ENCODE results near the gene PACS1.

PACS1 gene

GRCh38 chr11:66050581-66051231 lies 19.4 kb upstream of the PACS1 start:
- no peak for DNase-seq

- DNase-seq = no peak
These were observed 18.7 kb upstream of the PACS1 start for GRCh38 chr11:66051371-66051765.

- peak; percentile 99 for DNase-seq
These were observed 18.1 kb upstream of the PACS1 start, which contains the start of gene SF3B2 for GRCh38 chr11:66051766-66052663. Gene SF3B2 (plus strand): TSS chr11:66052364. CDS start chr11:66052385, 21 bp downstream.

GRCh38 chr11:66052664-66052982 lies 17.4 kb upstream of the PACS1 start:
- no peak for DNase-seq

- DNase-seq = no peak
These were observed 15.1 kb upstream of the PACS1 start for GRCh38 chr11:66055021-66055420.

- no peak for DNase-seq
These were observed 13.6 kb upstream of the PACS1 start for GRCh38 chr11:66056501-66056900.

- DNase-seq = no peak
These were observed 9.9 kb upstream of the PACS1 start for GRCh38 chr11:66059966-66060680.

- DNase-seq = no peak
These were observed 8.8 kb upstream of the PACS1 start for GRCh38 chr11:66061268-66061667.

- no peak for DNase-seq
These were observed 7.7 kb upstream of the PACS1 start for GRCh38 chr11:66062408-66062807.

- no peak for DNase-seq
These were observed 6.2 kb upstream of the PACS1 start for GRCh38 chr11:66063900-66064299.

GRCh38 chr11:66064571-66064970 lies 5.5 kb upstream of the PACS1 start:
- DNase-seq = no peak

GRCh38 chr11:66066751-66067150 lies 3.3 kb upstream of the PACS1 start:
- no peak for DNase-seq

- no peak for DNase-seq
These were observed 2.4 kb upstream of the PACS1 start for GRCh38 chr11:66067640-66068039.

GRCh38 chr11:66068154-66068821 lies 1.8 kb upstream of the PACS1 start:
- peak; percentile 53 for DNase-seq

GRCh38 chr11:66068923-66069714 lies 953 bp upstream of the PACS1 start:
- no peak for DNase-seq

GRCh38 chr11:66070604-66071380 lies 720 bp downstream of the PACS1 start:
- DNase-seq = peak; percentile 33

- no peak for DNase-seq
These were observed 1.3 kb downstream of the PACS1 start for GRCh38 chr11:66071381-66071801.

GRCh38 chr11:66072081-66072480 lies 2.0 kb downstream of the PACS1 start:
- DNase-seq = no peak

GRCh38 chr11:66072518-66072917 lies 2.4 kb downstream of the PACS1 start:
- no peak for DNase-seq

- DNase-seq = no peak
These were observed 3.6 kb downstream of the PACS1 start for GRCh38 chr11:66073669-66074068.

- no peak for DNase-seq
These were observed 5.2 kb downstream of the PACS1 start for GRCh38 chr11:66075273-66075672.
